H9 (cell line): ENCODE results near the gene MCEMP1. TPM values are rescaled to one million over a fixed set of nuclear protein-coding genes. Genes with fewer than 3 reads are reported as not detected.

ENCODE experiments used
- DNase-seq: peaks from one replicate; pipeline ENCODE4 v3.0.0-alpha.2; 2017
- H2AFZ ChIP-seq: one replicate; pipeline ENCODE4 v1.6.1; 2013; ENCODE audit warnings: mild to moderate bottlenecking, low read length, control low read depth, moderate library complexity
- H2AK5ac ChIP-seq: 2 replicates; pipeline ENCODE4 v1.6.1; 2013; ENCODE audit warnings: low read length, control low read depth, mixed read lengths; ENCODE audit not compliant: insufficient read length
- H2BK120ac ChIP-seq: one replicate; pipeline ENCODE4 v1.6.1; 2013; ENCODE audit warnings: low read depth, mild to moderate bottlenecking, low read length, control low read depth, inconsistent platforms; ENCODE audit not compliant: poor library complexity, severe bottlenecking
- H2BK12ac ChIP-seq: 2 replicates; pipeline ENCODE4 v1.6.1; 2013; ENCODE audit warnings: low read length, control low read depth, mixed read lengths, low read depth; ENCODE audit not compliant: insufficient read length
- H2BK15ac ChIP-seq: 2 replicates; pipeline ENCODE4 v1.6.1; 2013; ENCODE audit warnings: low read depth, low read length, control low read depth
- H2BK20ac ChIP-seq: one replicate; pipeline ENCODE4 v1.6.1; 2013; ENCODE audit warnings: low read depth, mild to moderate bottlenecking, low read length, control low read depth, inconsistent platforms; ENCODE audit not compliant: poor library complexity, severe bottlenecking
- H2BK5ac ChIP-seq: 2 replicates; pipeline ENCODE4 v1.6.1; 2013; ENCODE audit warnings: low read length, control low read depth, mixed read lengths; ENCODE audit not compliant: insufficient read length
- H3K14ac ChIP-seq: 2 replicates; pipeline ENCODE4 v1.6.1; 2013; ENCODE audit warnings: low read length, control low read depth; ENCODE audit not compliant: insufficient read depth
- H3K18ac ChIP-seq: 2 replicates; pipeline ENCODE4 v1.6.1; 2013; ENCODE audit warnings: low read depth, mild to moderate bottlenecking, mixed read lengths, low read length, control low read depth; ENCODE audit not compliant: insufficient read length
- H3K23ac ChIP-seq: 2 replicates; pipeline ENCODE4 v1.6.1; 2013; ENCODE audit warnings: low read length, control low read depth, mixed read lengths, low read depth; ENCODE audit not compliant: insufficient read length
- H3K23me2 ChIP-seq: 2 replicates; pipeline ENCODE4 v1.6.1; 2013; ENCODE audit warnings: low read depth, mild to moderate bottlenecking, mixed read lengths, low read length, control low read depth; ENCODE audit not compliant: insufficient read length, poor library complexity, severe bottlenecking
- H3K27ac ChIP-seq: 2 replicates; pipeline ENCODE4 v1.5.1; 2013; ENCODE audit warnings: low read length, control low read depth, mixed read lengths, low read depth; ENCODE audit not compliant: insufficient read length
- H3K27me3 ChIP-seq: 2 replicates; pipeline ENCODE4 v1.6.1; 2013; ENCODE audit warnings: low read length, control low read depth, inconsistent platforms; ENCODE audit not compliant: insufficient read depth
- H3K4ac ChIP-seq: 2 replicates; pipeline ENCODE4 v1.6.1; 2013; ENCODE audit warnings: low read depth, mild to moderate bottlenecking, control low read depth, inconsistent platforms, low read length, moderate library complexity
- H3K4me1 ChIP-seq: 2 replicates; pipeline ENCODE4 v1.6.1; 2013; ENCODE audit warnings: low read length, control low read depth, inconsistent platforms; ENCODE audit not compliant: insufficient read depth
- H3K4me2 ChIP-seq: 2 replicates; pipeline ENCODE4 v1.6.1; 2013; ENCODE audit warnings: low read length, control low read depth, mixed read lengths; ENCODE audit not compliant: insufficient read length, insufficient read depth
- H3K56ac ChIP-seq: 2 replicates; pipeline ENCODE4 v1.6.1; 2013; ENCODE audit warnings: low read depth, mild to moderate bottlenecking, mixed read lengths, low read length, control low read depth; ENCODE audit not compliant: insufficient read length
- H3K79me1 ChIP-seq: 2 replicates; pipeline ENCODE4 v1.6.1; 2013; ENCODE audit warnings: low read depth, mild to moderate bottlenecking, moderate library complexity, low read length, control low read depth, inconsistent platforms; ENCODE audit not compliant: insufficient read depth, poor library complexity, severe bottlenecking
- H3K79me2 ChIP-seq: 2 replicates; pipeline ENCODE4 v1.6.1; 2013; ENCODE audit warnings: low read length, control low read depth, inconsistent platforms; ENCODE audit not compliant: insufficient read depth
- H3K9ac ChIP-seq: 2 replicates; pipeline ENCODE4 v1.6.1; 2013; ENCODE audit warnings: low read length, control low read depth, mixed read lengths; ENCODE audit not compliant: insufficient read length; ENCODE audit errors: extremely low read depth
- H3K9me3 ChIP-seq: one replicate; pipeline ENCODE4 v1.6.1; 2013; ENCODE audit warnings: low read depth, low read length, inconsistent platforms; ENCODE audit not compliant: control insufficient read depth
- H3T11ph ChIP-seq: one replicate; pipeline ENCODE4 v1.6.1; 2013; ENCODE audit warnings: mild to moderate bottlenecking, low read length, control low read depth, inconsistent platforms
- H4K20me1 ChIP-seq: one replicate; pipeline ENCODE4 v1.6.1; 2013; ENCODE audit not compliant: control insufficient read depth, insufficient read length, insufficient read depth
- H4K5ac ChIP-seq: 2 replicates; pipeline ENCODE4 v1.6.1; 2013; ENCODE audit warnings: low read depth, mild to moderate bottlenecking, mixed read lengths, low read length, control low read depth; ENCODE audit not compliant: insufficient read length
- H4K8ac ChIP-seq: replicated peaks from 2 replicates; pipeline ENCODE4 v1.6.1; 2013; ENCODE audit warnings: low read length, control low read depth, mixed read lengths, low read depth; ENCODE audit not compliant: insufficient read length
- H4K91ac ChIP-seq: 2 replicates; pipeline ENCODE4 v1.6.1; 2013; ENCODE audit warnings: low read depth, mild to moderate bottlenecking, moderate library complexity, mixed read lengths, low read length, control low read depth; ENCODE audit not compliant: insufficient read length
- H3K27ac Mint-ChIP-seq, 3 experiments: 2 replicates in 2 of 3; 3 replicates in 1 of 3; pipeline ENCODE4 v1.8.0; 2020 to 2021; ENCODE audit warnings: mixed read lengths in 3 of 3, mild to moderate bottlenecking in 1 of 3, moderate library complexity in 1 of 3
- H3K27me3 Mint-ChIP-seq: 2 replicates; pipeline ENCODE4 v1.8.0; 2021; ENCODE audit warnings: low read depth, mild to moderate bottlenecking, moderate library complexity, mixed read lengths
- H3K36me3 Mint-ChIP-seq, 3 experiments: 2 replicates in 2 of 3; 3 replicates in 1 of 3; pipeline ENCODE4 v1.8.0; 2020 to 2021; ENCODE audit warnings: low read depth in 3 of 3, mixed read lengths in 3 of 3; ENCODE audit not compliant: insufficient read depth in 1 of 3
- H3K4me1 Mint-ChIP-seq, 2 experiments: 2 replicates each; pipeline ENCODE4 v1.8.0; 2020; ENCODE audit warnings: mixed read lengths in 2 of 2
- H3K4me3 Mint-ChIP-seq, 2 experiments: 2 replicates in 1 of 2; 3 replicates in 1 of 2; pipeline ENCODE4 v1.8.0; 2020 to 2021; ENCODE audit warnings: mild to moderate bottlenecking in 2 of 2, mixed read lengths in 2 of 2, moderate library complexity in 1 of 2
- H3K9me3 Mint-ChIP-seq, 2 experiments: 2 replicates in 1 of 2; 3 replicates in 1 of 2; pipeline ENCODE4 v1.8.0; 2020; ENCODE audit warnings: mild to moderate bottlenecking in 2 of 2, mixed read lengths in 2 of 2, moderate library complexity in 1 of 2
- CTCF ChIP-seq: fragments of 200-600 bp; sonication (generic); conservative IDR thresholded peaks from 3 replicates; pipeline ENCODE4 v1.8.0; 2021; ENCODE audit warnings: antibody characterized with exemption, mild to moderate bottlenecking
- WGBS: extraction: QIAGEN DNeasy Blood & Tissue Kit; methylation state at CpG from one replicate; pipeline ENCODE4 v1.1.7; 2013; ENCODE audit warnings: missing lambda C conversion rate, low lambda C conversion rate, mixed read lengths; ENCODE audit not compliant: insufficient read length; ENCODE audit errors: extremely low coverage; 5-methylcytosine and 5-hydroxymethylcytosine counted together
- total RNA-seq: library from RNA; stranded (reverse); gene quantifications from 2 replicates; pipeline ENCODE4 v1.2.1, GENCODE V29; 2021

The MCEMP1 gene
- total RNA-seq, 1 experiment from 2014 or later: not detected

DNA sequence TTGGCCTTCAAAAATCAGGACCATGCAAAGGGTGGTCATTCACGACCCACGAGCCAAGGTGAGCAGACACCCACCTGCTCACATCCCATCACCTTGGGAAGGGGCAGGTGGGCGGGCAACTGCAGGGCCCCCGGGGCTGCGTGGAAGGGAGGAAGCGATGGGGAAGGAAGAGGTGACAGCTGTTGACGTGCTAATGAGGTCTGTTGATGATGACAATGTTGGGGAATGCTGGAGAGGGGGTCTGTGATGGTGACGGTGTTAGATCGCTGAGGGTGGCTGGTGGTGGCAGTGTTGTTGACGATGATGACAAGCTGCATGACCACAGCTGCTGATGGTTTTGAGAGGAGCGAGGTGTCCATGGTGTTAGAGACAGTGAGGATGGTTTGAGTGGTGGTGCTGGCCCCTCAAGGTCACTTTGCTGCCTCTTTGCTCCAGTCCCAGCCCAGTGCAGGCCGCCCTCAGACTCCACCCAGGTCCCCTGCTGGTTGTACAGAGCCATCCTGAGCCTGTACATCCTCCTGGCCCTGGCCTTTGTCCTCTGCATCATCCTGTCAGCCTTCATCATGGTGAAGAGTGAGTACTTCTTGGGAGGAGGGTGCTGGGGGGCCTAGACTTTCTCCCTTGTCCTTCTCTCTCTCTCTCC is 900 bp downstream of the MCEMP1 start:
- WGBS: no CpG with 5 or more reads among the region's 12 CpGs
- no peak overlapping the region for H2AK5ac ChIP-seq
- no peaks in the 10 kb centered on the region for H3K9me3 ChIP-seq
- H3K4me3 Mint-ChIP-seq: no peak overlapping the region
- H3K23me2 ChIP-seq: peaks cover 7% of the 10 kb centered on the region
- H3K4me1 Mint-ChIP-seq: peaks cover 10 to 22% of the 10 kb centered on the region in 2 experiments
- H3K27ac Mint-ChIP-seq: peak overlapping the region in 1 of 3 experiments; percentile 49; a peak in 1 of 7 replicates
- no peak overlapping the region for H4K5ac ChIP-seq
- peaks cover 62% of the 10 kb centered on the region for H3K27me3 Mint-ChIP-seq
- H3K56ac ChIP-seq: no peak overlapping the region
- no peak overlapping the region for H4K8ac ChIP-seq
- peaks cover 0 to 4% of the 10 kb centered on the region in 2 experiments; a peak in 3 of 5 replicates for H3K9me3 Mint-ChIP-seq
- peaks cover 4 to 6% (median 5%) of the 10 kb centered on the region in 3 experiments for H3K36me3 Mint-ChIP-seq
- no peak overlapping the region for H2BK20ac ChIP-seq
- no peaks in the 10 kb centered on the region for H3K79me2 ChIP-seq
- H2AFZ ChIP-seq: no peak overlapping the region
- H3K27ac ChIP-seq: no peak overlapping the region
- no peak overlapping the region for H3K14ac ChIP-seq
- H3K4me2 ChIP-seq: no peak overlapping the region
- no peak for DNase-seq
- no peak overlapping the region for H2BK12ac ChIP-seq
- no peak overlapping the region for H4K91ac ChIP-seq
- no peak overlapping the region for H3K9ac ChIP-seq
- no peak overlapping the region for H3T11ph ChIP-seq
- TF ChIP-seq CTCF: no peak
- H3K23ac ChIP-seq: no peak overlapping the region
- no peak overlapping the region for H2BK120ac ChIP-seq
- no peaks in the 10 kb centered on the region for H3K27me3 ChIP-seq
- no peak overlapping the region for H3K18ac ChIP-seq
- no peak overlapping the region for H2BK15ac ChIP-seq
- H3K4ac ChIP-seq: no peak overlapping the region
- H3K4me1 ChIP-seq: no peaks in the 10 kb centered on the region
- no peaks in the 10 kb centered on the region for H3K79me1 ChIP-seq
- H2BK5ac ChIP-seq: no peak overlapping the region
- no peaks in the 10 kb centered on the region for H4K20me1 ChIP-seq
